ENCODE measurements around the gene RBM18. TPM values are rescaled to one million over a fixed set of nuclear protein-coding genes. Genes with fewer than 3 reads are reported as not detected.

RBM18 gene
- total RNA-seq, 4 donors from 2014 or later: 4.6 to 31.8 (median 18.7) TPM

DNA sequence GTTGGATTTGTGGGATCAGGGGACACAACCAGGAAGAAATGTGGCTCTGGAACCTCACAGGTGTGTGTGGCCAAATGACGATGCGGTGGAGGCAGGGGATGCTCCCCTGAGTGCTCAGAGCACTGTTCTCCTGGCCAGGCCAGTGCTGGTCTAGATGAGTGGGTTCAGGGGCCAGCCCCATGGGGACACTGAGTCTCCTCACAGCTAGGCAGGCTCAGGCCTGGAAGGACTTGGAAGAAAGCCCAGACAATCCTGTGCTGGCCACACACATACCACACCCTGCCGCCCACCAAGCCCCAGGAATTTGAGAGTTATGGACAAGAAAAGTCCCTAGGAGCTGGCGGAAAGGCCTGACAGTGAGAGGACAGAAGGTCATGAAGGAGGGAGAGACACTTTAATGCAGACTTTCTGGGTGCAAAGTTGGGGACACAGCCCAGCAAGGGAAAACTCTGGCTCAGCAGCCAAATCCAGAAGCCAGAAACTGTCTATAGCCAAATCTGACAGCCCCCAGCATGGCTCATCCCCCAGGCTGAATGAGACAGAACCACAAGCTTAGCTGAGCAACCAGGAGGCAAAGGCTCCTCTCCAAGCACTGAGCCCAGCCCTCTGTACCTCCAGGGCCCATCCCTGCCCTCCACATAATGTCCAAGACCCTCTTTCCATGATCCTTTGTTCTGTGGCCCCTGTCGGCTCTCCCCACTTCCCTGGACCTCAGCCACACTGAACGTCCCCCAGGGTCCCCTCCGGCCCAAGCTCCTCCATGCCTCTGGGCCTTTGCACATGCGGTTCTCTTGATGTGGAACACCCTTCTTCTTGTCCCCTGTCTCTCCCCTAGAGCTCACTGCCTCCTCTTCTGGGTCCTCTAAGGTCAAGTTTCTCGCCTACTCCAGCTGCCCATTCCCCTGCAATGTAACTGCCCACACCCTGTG, 58.3 kb downstream of the RBM18 start:
- Histone ChIP-seq H3K4me1 (no peaks in the 10 kb centered on the region), H3K27ac (no peak overlapping the region), H3K4me3 (no peak overlapping the region), H3K27me3 (no peaks in the 10 kb centered on the region), H3K36me3 (no peaks in the 10 kb centered on the region), H3K9me3 (no peaks in the 10 kb centered on the region)
- intact Hi-C loops (cut with DNase I; ENCODE audit: low total_unique reads): no loop called here
- DNase-seq: no peak
- no peak for TF ChIP-seq POLR2A (IDR thresholded peaks at IDR 0.05)
- TF ChIP-seq, protein P1, sequence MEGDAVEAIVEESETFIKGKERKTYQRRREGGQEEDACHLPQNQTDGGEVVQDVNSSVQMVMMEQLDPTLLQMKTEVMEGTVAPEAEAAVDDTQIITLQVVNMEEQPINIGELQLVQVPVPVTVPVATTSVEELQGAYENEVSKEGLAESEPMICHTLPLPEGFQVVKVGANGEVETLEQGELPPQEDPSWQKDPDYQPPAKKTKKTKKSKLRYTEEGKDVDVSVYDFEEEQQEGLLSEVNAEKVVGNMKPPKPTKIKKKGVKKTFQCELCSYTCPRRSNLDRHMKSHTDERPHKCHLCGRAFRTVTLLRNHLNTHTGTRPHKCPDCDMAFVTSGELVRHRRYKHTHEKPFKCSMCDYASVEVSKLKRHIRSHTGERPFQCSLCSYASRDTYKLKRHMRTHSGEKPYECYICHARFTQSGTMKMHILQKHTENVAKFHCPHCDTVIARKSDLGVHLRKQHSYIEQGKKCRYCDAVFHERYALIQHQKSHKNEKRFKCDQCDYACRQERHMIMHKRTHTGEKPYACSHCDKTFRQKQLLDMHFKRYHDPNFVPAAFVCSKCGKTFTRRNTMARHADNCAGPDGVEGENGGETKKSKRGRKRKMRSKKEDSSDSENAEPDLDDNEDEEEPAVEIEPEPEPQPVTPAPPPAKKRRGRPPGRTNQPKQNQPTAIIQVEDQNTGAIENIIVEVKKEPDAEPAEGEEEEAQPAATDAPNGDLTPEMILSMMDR (IDR thresholded peaks at IDR 0.05): no peak

DNA sequence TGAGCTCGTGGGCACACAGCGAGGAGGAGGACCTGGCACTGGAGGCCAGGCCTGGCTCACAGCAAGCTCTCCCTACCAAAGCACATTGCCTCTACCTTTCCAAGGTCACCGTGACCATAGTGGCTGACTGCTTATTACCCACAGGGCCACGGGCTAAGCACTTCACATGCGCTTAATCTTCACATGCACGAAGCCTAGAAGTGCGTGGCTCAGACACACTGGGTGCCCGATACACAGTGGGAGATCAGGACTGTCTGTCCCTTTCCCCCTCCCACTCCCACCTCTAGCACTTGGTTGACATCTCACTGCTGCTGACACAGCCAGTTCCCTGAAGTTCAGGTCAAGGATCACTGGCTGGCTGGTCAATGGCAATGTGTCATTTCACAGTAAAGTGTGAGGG, 59.5 kb downstream of the RBM18 start:
- H3K27me3 ChIP-seq: no peaks in the 10 kb centered on the region
- no peak overlapping the region for H3K27ac ChIP-seq
- no peak overlapping the region for H3K4me3 ChIP-seq
- intact Hi-C loops (cut with DNase I; ENCODE audit: low total_unique reads): no loop called here
- H3K4me1 ChIP-seq: no peaks in the 10 kb centered on the region
- H3K36me3 ChIP-seq: no peaks in the 10 kb centered on the region
- TF ChIP-seq, protein P1 (IDR thresholded peaks at IDR 0.05): no peak
- no peak for TF ChIP-seq POLR2A (IDR thresholded peaks at IDR 0.05)
- DNase-seq: no peak
- H3K9me3 ChIP-seq: no peaks in the 10 kb centered on the region

DNA sequence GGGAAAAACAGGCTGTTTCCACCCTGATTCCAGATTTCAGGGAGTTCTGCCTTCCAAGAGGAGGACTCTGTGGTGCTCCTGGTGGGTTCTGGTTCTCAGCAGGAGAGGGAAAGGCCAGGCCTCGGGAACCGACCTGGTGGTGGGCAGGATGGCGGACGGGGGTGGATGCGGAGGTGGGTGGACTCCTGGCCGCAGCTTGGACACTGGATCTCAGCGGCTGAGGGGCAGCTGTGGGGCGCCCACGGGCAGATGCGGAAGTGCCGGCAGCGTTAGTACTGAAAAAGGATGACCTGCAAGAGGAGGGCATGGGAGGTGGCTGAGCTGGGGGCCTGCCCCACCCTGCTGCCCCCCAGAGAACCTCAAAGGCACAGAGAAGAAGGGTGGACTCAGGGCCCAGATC, 60.1 kb downstream of the RBM18 start:
- no peak overlapping the region for H3K4me3 ChIP-seq
- no peaks in the 10 kb centered on the region for H3K36me3 ChIP-seq
- no peak overlapping the region for H3K27ac ChIP-seq
- H3K27me3 ChIP-seq: no peaks in the 10 kb centered on the region
- H3K9me3 ChIP-seq: no peaks in the 10 kb centered on the region
- H3K4me1 ChIP-seq: no peaks in the 10 kb centered on the region
- TF ChIP-seq POLR2A (IDR thresholded peaks at IDR 0.05): no peak
- no peak for DNase-seq
- intact Hi-C loops (cut with DNase I; ENCODE audit: low total_unique reads): no loop called here

DNA sequence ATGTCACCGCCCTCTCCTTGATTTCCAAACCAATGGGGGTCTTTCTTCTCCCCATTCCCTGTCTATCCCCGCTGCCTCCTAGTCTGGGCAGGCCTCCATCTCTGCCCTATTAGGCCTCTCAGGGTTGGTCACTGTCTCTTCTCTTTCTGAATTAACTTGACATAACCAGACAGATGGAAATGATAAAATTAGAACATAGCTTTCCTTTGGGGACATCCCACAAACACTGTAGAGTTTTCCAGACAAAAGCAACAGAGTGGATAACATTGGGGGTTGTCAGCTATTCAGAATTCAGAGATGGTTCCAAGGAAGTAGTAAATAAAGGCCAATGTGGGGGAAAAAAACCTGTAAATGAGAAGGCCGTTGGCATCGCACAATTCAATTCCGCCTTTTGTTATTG, 60.6 kb downstream of the RBM18 start:
- no peaks in the 10 kb centered on the region for H3K4me1 ChIP-seq
- intact Hi-C loops (cut with DNase I; ENCODE audit: low total_unique reads): no loop called here
- no peak for TF ChIP-seq POLR2A (IDR thresholded peaks at IDR 0.05)
- TF ChIP-seq, protein P1 (IDR thresholded peaks at IDR 0.05): no peak
- H3K27ac ChIP-seq: no peak overlapping the region
- H3K9me3 ChIP-seq: no peaks in the 10 kb centered on the region
- no peaks in the 10 kb centered on the region for H3K27me3 ChIP-seq
- H3K4me3 ChIP-seq: no peak overlapping the region
- H3K36me3 ChIP-seq: no peaks in the 10 kb centered on the region
- no peak for DNase-seq

DNA sequence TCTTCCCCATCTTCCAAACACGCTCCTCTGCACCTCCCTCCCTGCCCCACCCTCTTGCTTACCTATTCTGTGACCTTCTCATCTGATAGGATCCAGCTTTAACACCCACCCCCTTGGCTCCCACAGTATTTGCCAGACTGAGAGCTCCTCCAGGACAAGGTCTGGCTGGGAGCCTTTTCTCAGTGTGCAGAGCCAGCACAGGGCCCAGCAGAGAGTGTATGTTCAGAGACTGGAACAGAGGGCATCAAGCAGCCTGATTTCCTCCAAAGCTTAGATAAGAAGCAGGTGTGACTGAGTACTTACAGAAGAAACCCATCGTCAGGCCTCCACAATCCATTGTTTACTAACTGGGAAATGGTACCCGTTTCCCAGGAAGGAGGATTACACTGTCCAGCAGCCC, 62.5 kb downstream of the RBM18 start:
- no peak overlapping the region for H3K27ac ChIP-seq
- H3K4me3 ChIP-seq: no peak overlapping the region
- H3K27me3 ChIP-seq: no peaks in the 10 kb centered on the region
- H3K36me3 ChIP-seq: no peaks in the 10 kb centered on the region
- no peak for DNase-seq
- TF ChIP-seq, protein P1 (IDR thresholded peaks at IDR 0.05): no peak
- TF ChIP-seq POLR2A (IDR thresholded peaks at IDR 0.05): no peak
- no peaks in the 10 kb centered on the region for H3K9me3 ChIP-seq
- intact Hi-C loops (cut with DNase I; ENCODE audit: low total_unique reads): no loop called here
- H3K4me1 ChIP-seq: no peaks in the 10 kb centered on the region

Measured in uterus (tissue), 4 donors.